ENCODE data around the gene SLC39A8.

- TF ChIP-seq EZH2phosphoT487 (IDR thresholded peaks at IDR 0.05; ENCODE audit: low read depth) (no peak), CTCF (IDR thresholded peaks at IDR 0.05; ENCODE audit: low read depth, low read length) (no peak)
Observed at GRCh38 chr4:102256321-102256720, 89.0 kb downstream of the SLC39A8 start.

Data from OCI-LY3 (cell line).